Parathyroid adenoma (tissue), 2 donors: ENCODE measurements around the gene ODAD3.
"Not testable (repeated sequence)": the region's sequence is repeated elsewhere in the genome, so short reads cannot be mapped to it uniquely, and the experiment has no call there.

ENCODE experiments used
- H2AFZ ChIP-seq: fragments of 300-600 bp; sonication (generic); one replicate; pipeline ENCODE4 v1.7.0; 2017; ENCODE audit warnings: antibody characterized with exemption, mild to moderate bottlenecking
- H3K27ac ChIP-seq: fragments of 300-600 bp; sonication (generic); one replicate; pipeline ENCODE4 v1.7.0; 2017
- H3K27me3 ChIP-seq: fragments of 300-600 bp; sonication (generic); one replicate; pipeline ENCODE4 v1.7.0; 2017; ENCODE audit warnings: low read length; ENCODE audit not compliant: control insufficient read depth, insufficient read depth
- H3K36me3 ChIP-seq: fragments of 300-600 bp; sonication (generic); one replicate; pipeline ENCODE4 v1.7.0; 2017; ENCODE audit warnings: low read length; ENCODE audit not compliant: control insufficient read depth, insufficient read depth
- H3K4me1 ChIP-seq: fragments of 300-600 bp; sonication (generic); one replicate; pipeline ENCODE4 v1.7.0; 2017; ENCODE audit warnings: control low read depth
- H3K4me2 ChIP-seq: fragments of 300-600 bp; sonication (generic); one replicate; pipeline ENCODE4 v1.7.0; 2017; ENCODE audit warnings: low read length
- H3K4me3 ChIP-seq: fragments of 300-600 bp; sonication (generic); one replicate; pipeline ENCODE4 v1.7.0; 2017; ENCODE audit warnings: low read depth, low read length
- H3K79me2 ChIP-seq: fragments of 300-600 bp; sonication (generic); one replicate; pipeline ENCODE4 v1.7.0; 2017; ENCODE audit warnings: control low read depth
- H3K9ac ChIP-seq: fragments of 300-600 bp; sonication (generic); one replicate; pipeline ENCODE4 v1.7.0; 2017; ENCODE audit warnings: mild to moderate bottlenecking
- H3K9me3 ChIP-seq: fragments of 300-600 bp; sonication (generic); one replicate; pipeline ENCODE4 v1.7.0; 2017; ENCODE audit warnings: low read length; ENCODE audit not compliant: control insufficient read depth
- CTCF ChIP-seq: fragments of 300-600 bp; sonication (generic); IDR thresholded peaks from one replicate; pipeline ENCODE4 v1.7.0; 2017; ENCODE audit warnings: antibody characterized with exemption, mild to moderate bottlenecking
- donor health status: primary hyperparathyroidism.

ODAD3 gene

GRCh38 chr19:11379857-11380350 lies 55.0 kb downstream of the ODAD3 start:
- no peaks in the 10 kb centered on the region for H3K27me3 ChIP-seq
- no peaks in the 10 kb centered on the region for H3K36me3 ChIP-seq
- H3K4me1 ChIP-seq = peaks cover 10% of the 10 kb centered on the region
- peak overlapping the region; percentile 58 for H3K27ac ChIP-seq
- H3K9me3 ChIP-seq = no peaks in the 10 kb centered on the region
- H3K4me3 ChIP-seq = no peak overlapping the region
- H3K9ac ChIP-seq = no peak overlapping the region
- no peak overlapping the region for H3K4me2 ChIP-seq
- no peak for TF ChIP-seq CTCF
- peaks cover 3% of the 10 kb centered on the region for H3K79me2 ChIP-seq
- no peak overlapping the region for H2AFZ ChIP-seq

- not testable (repeated sequence) for H3K27ac ChIP-seq, H3K4me3 ChIP-seq, H3K9me3 ChIP-seq, H2AFZ ChIP-seq, H3K36me3 ChIP-seq, H3K27me3 ChIP-seq, H3K79me2 ChIP-seq, H3K4me2 ChIP-seq, H3K4me1 ChIP-seq, H3K9ac ChIP-seq
Measured at GRCh38 chr19:11379269-11379845, 55.6 kb downstream of the ODAD3 start.

DNA sequence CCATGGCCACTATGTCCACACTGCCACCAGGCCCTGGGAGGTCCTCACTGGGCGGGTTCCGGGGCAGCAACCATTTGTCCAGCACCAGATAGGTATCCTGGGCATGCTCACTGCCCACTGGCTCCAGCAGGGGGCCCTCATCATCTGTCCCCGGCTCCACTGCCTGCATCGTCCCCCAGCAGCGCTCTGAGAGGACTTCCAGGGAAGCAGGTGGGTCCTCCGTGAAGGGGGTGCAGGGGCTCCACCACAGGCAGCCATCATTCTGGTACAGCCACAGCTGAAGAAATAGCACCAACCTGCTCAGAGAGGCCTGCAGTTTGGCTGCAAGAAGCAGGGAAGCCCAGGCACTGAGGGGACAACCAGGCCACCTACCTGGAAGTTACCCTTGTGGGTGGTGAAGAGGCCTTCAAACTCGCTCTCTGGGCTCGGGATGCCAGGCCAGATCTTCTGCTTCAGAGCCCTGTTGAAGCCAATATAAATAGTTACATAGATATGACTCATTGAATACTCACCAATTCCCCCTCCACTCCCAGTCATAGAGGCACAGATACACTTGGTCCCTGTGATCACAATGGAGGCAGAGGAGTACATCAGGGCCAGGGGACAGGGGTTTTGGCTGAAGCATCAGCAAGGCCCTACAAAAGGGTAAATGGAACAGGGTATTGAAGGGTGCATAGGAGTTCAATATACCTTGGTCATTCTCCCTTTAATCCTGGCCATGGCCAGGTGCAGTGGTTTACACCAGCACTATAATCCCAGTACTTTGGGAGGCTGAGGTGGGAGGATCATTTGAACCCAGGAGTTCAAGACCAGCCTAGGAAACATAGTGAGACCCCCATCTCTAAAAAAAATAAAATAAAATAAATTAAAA lies 56.4 kb downstream of the ODAD3 start:
- no peaks in the 10 kb centered on the region for H3K36me3 ChIP-seq
- no peak overlapping the region for H3K27ac ChIP-seq
- no peaks in the 10 kb centered on the region for H3K27me3 ChIP-seq
- peaks cover 16% of the 10 kb centered on the region for H3K4me1 ChIP-seq
- no peaks in the 10 kb centered on the region for H3K9me3 ChIP-seq
- no peak overlapping the region for H3K4me2 ChIP-seq
- TF ChIP-seq CTCF = peak; percentile 70
- no peak overlapping the region for H3K9ac ChIP-seq
- H3K79me2 ChIP-seq = peaks cover 3% of the 10 kb centered on the region
- H3K4me3 ChIP-seq = no peak overlapping the region
- no peak overlapping the region for H2AFZ ChIP-seq

DNA sequence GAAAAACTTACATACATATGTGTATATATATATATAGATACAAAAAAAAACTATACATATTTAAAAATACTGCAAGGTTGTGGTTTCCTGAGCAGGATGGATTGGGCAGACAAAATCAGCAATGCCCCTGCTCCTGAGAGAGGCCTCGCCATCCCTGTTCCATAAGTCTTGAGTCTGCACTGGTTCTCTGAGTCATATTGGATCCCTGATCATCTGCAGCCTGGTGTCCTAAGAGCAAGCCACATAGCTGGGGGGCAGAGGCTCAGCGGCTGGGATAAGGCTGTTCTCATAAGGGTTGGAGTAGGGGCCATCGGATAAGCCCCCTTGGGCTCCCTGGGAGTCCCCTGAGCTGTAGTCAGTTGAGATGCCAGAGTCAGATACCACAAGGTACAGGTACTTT lies 57.2 kb downstream of the ODAD3 start:
- Histone ChIP-seq H3K4me1 (peaks cover 18% of the 10 kb centered on the region), H2AFZ (no peak overlapping the region), H3K9me3 (no peaks in the 10 kb centered on the region), H3K27ac (no peak overlapping the region), H3K27me3 (no peaks in the 10 kb centered on the region), H3K79me2 (peaks cover 3% of the 10 kb centered on the region), H3K4me3 (no peak overlapping the region), H3K9ac (no peak overlapping the region), H3K36me3 (no peaks in the 10 kb centered on the region), H3K4me2 (no peak overlapping the region)
- no peak for TF ChIP-seq CTCF

GRCh38 chr19:11377237-11377636 lies 57.7 kb downstream of the ODAD3 start:
- Histone ChIP-seq H3K4me2 (no peak overlapping the region), H3K27ac (no peak overlapping the region), H3K27me3 (no peaks in the 10 kb centered on the region), H3K4me3 (no peak overlapping the region), H3K4me1 (peaks cover 18% of the 10 kb centered on the region), H2AFZ (no peak overlapping the region), H3K79me2 (peaks cover 3% of the 10 kb centered on the region), H3K9ac (no peak overlapping the region), H3K9me3 (no peaks in the 10 kb centered on the region), H3K36me3 (no peaks in the 10 kb centered on the region)
- no peak for TF ChIP-seq CTCF
